Measurements from ENCODE around the gene PLSCR3. TPM values are rescaled to one million over a fixed set of nuclear protein-coding genes. Genes with fewer than 3 reads are reported as not detected.

Gene PLSCR3
- total and polyA plus RNA-seq, 5 donors from 2014 or later: 113 to 174 (median 151) TPM

DNA sequence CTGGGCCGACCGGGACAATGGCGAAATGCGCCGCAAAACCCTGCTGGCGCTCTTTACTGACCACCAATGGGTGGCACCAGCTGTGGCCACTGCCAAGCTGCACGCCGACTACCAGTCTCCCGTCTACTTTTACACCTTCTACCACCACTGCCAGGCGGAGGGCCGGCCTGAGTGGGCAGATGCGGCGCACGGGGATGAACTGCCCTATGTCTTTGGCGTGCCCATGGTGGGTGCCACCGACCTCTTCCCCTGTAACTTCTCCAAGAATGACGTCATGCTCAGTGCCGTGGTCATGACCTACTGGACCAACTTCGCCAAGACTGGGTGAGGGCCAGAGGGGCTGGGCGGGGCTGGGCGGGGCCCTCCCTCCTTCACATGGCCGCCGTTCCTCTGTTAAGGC is 21.5 kb upstream of the PLSCR3 start:
- H3K27me3 ChIP-seq (ENCODE audit: control insufficient read depth, insufficient read depth, low read length): no peaks in the 10 kb centered on the region
- H3K36me3 Mint-ChIP-seq: no peaks in the 10 kb centered on the region
- H3K27ac ChIP-seq (ENCODE audit: insufficient read depth, low read length, poor library complexity, severe bottlenecking): no peak overlapping the region
- no peaks in the 10 kb centered on the region for H3K36me3 ChIP-seq (ENCODE audit: control insufficient read depth, insufficient read depth, low read length)
- DNase-seq (no peak), ATAC-seq (ENCODE audit: low read depth in 2 of 2) (no peak)
- no peaks in the 10 kb centered on the region for H3K4me1 Mint-ChIP-seq
- no peaks in the 10 kb centered on the region for H3K4me1 ChIP-seq (ENCODE audit: control insufficient read depth, insufficient read depth, low read length, poor library complexity, severe bottlenecking)
- H3K9me3 ChIP-seq (ENCODE audit: control insufficient read depth in 2 of 2, low read length in 2 of 2): no peaks in the 10 kb centered on the region
- H3K27ac Mint-ChIP-seq: no peak overlapping the region
- H3K9me3 Mint-ChIP-seq: no peaks in the 10 kb centered on the region
- peaks cover 4% of the 10 kb centered on the region for H3K27me3 Mint-ChIP-seq
- no peak overlapping the region for H3K4me3 ChIP-seq (ENCODE audit: low read depth, low read length)
- H3K4me3 Mint-ChIP-seq: no peak overlapping the region

DNA sequence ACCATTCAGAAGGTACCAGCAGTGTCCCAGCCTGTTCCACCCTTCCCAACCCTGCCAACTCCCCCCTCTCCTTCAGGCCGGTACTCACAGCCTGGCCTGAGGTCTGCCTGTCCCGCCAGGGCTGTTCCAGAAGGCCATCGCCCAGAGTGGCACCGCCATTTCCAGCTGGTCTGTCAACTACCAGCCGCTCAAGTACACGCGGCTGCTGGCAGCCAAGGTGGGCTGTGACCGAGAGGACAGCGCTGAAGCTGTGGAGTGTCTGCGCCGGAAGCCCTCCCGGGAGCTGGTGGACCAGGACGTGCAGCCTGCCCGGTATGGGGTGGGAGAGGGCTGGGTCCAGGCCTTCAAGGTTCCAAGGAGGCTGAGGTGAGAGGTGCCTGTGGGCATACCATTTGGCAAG is 20.5 kb upstream of the PLSCR3 start:
- no peaks in the 10 kb centered on the region for H3K9me3 ChIP-seq (ENCODE audit: control insufficient read depth in 2 of 2, low read length in 2 of 2)
- H3K27ac ChIP-seq (ENCODE audit: insufficient read depth, low read length, poor library complexity, severe bottlenecking): no peak overlapping the region
- DNase-seq (no peak), ATAC-seq (ENCODE audit: low read depth in 2 of 2) (no peak)
- Mint-ChIP-seq H3K36me3 (no peaks in the 10 kb centered on the region), H3K27me3 (peaks cover 4% of the 10 kb centered on the region), H3K9me3 (no peaks in the 10 kb centered on the region), H3K4me1 (peaks cover 0 to 2% (median 0%) of the 10 kb centered on the region in 4 donors), H3K27ac (no peak overlapping the region), H3K4me3 (no peak overlapping the region)
- no peaks in the 10 kb centered on the region for H3K4me1 ChIP-seq (ENCODE audit: control insufficient read depth, insufficient read depth, low read length, poor library complexity, severe bottlenecking)
- no peaks in the 10 kb centered on the region for H3K27me3 ChIP-seq (ENCODE audit: control insufficient read depth, insufficient read depth, low read length)
- H3K36me3 ChIP-seq (ENCODE audit: control insufficient read depth, insufficient read depth, low read length): no peaks in the 10 kb centered on the region
- H3K4me3 ChIP-seq (ENCODE audit: low read depth, low read length): no peak overlapping the region

DNA sequence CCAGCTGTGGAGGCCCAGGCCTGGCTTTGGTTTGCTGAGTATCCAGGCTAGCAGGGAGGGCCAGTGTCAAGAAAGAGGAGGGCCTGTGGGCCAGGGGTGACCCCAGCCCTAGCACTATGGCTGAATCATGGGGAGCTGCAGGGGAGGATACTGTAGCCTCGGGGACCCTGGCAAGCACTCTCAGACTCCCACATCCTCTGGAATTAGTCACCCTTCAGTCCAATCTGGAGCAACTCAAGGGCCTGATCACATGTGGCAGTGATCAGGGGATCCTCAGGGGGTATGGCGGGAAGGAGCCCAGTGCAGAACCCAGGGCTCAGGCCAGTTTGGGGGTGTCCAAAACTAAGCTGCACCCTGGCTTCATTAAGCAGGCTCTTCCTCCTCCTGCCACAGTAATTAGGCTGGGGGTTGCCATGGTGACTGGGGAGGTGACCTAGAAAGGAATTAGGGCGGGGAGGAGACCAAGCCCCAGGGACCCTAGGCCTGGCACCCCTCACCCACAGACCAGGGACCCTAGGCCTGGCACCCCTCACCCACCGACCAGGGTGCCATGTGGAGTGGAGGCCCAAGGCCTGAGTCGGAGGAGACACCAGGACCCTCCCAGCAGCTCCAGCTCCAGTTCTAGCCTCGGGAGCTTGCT is 19.1 kb upstream of the PLSCR3 start:
- DNase-seq (no peak), ATAC-seq (ENCODE audit: low read depth in 2 of 2) (no peak)
- Histone ChIP-seq H3K4me3 (ENCODE audit: low read depth, low read length) (no peak overlapping the region), H3K9me3 (ENCODE audit: control insufficient read depth in 2 of 2, low read length in 2 of 2) (no peaks in the 10 kb centered on the region), H3K36me3 (ENCODE audit: control insufficient read depth, insufficient read depth, low read length) (no peaks in the 10 kb centered on the region), H3K27me3 (ENCODE audit: control insufficient read depth, insufficient read depth, low read length) (no peaks in the 10 kb centered on the region), H3K4me1 (ENCODE audit: control insufficient read depth, insufficient read depth, low read length, poor library complexity, severe bottlenecking) (peaks cover 3% of the 10 kb centered on the region), H3K27ac (ENCODE audit: insufficient read depth, low read length, poor library complexity, severe bottlenecking) (no peak overlapping the region)
- no peaks in the 10 kb centered on the region for H3K36me3 Mint-ChIP-seq
- no peaks in the 10 kb centered on the region for H3K9me3 Mint-ChIP-seq
- H3K27ac Mint-ChIP-seq: no peak overlapping the region
- H3K4me3 Mint-ChIP-seq: no peak overlapping the region
- H3K27me3 Mint-ChIP-seq: no peaks in the 10 kb centered on the region
- H3K4me1 Mint-ChIP-seq: peaks cover 0 to 11% (median 1%) of the 10 kb centered on the region in 4 donors

DNA sequence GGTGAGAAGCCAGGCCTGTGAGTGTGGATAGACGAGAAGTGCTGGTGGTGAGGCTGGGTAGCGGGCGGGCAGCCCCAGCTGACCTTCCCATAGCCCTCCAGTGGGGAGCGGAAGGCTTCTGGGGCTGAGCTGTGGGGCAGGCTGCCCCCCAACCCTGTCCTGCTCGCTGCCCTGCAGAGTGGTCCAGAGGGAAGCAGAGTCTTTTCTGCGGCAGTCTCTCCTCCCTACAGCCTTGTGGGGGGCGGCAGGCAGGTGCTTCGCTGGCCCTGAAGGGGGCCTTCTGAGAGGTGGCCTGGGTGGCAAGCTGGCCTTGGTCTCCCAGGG is 17.1 kb upstream of the PLSCR3 start:
- Mint-ChIP-seq H3K27me3 (no peaks in the 10 kb centered on the region), H3K4me3 (no peak overlapping the region), H3K4me1 (peaks cover 0 to 11% (median 3%) of the 10 kb centered on the region in 4 donors), H3K27ac (no peak overlapping the region), H3K9me3 (no peaks in the 10 kb centered on the region), H3K36me3 (no peaks in the 10 kb centered on the region)
- Histone ChIP-seq H3K36me3 (ENCODE audit: control insufficient read depth, insufficient read depth, low read length) (no peaks in the 10 kb centered on the region), H3K27ac (ENCODE audit: insufficient read depth, low read length, poor library complexity, severe bottlenecking) (no peak overlapping the region), H3K4me3 (ENCODE audit: low read depth, low read length) (no peak overlapping the region), H3K9me3 (ENCODE audit: control insufficient read depth in 2 of 2, low read length in 2 of 2) (no peaks in the 10 kb centered on the region), H3K27me3 (ENCODE audit: control insufficient read depth, insufficient read depth, low read length) (no peaks in the 10 kb centered on the region), H3K4me1 (ENCODE audit: control insufficient read depth, insufficient read depth, low read length, poor library complexity, severe bottlenecking) (peaks cover 3% of the 10 kb centered on the region)
- ATAC-seq (ENCODE audit: low read depth in 2 of 2) (no peak), DNase-seq (no peak)

DNA sequence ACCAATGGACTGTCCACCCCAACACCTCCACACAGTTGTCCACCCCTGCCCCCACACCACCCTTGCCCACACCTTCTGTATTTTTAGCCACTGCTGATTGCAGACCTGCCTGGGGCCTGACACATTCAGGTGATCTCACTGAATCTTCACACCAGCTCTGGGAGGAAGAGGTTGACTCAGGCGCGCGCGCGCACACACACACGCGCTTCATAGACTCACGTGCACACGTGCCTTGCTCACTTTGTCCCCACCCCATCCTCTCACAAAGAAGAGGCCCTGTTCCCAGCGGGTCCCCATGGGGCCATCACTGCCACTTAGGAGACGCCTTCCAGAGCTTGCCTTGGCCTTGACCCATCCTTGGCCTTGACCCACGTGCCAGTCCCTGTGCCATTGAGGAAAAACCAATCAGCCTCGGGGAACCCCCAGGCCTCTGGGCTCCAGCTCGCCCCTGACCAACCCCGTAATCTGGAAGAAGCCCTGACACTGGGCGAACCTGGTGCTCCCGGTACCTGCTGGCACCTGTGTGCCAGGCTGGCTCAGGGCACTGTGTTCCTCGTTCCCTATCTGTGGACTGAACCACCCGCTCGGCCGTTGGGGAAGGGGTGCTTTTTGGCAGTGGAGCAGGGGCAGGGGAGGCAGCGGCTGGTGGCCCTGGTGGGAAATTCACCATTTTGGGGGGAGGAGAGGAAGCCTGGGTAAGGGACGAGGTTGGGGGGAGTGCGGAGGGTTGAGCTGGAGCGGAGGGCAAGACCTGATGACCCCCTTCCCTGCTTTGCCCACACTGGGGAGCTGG is 16.5 kb upstream of the PLSCR3 start:
- Histone ChIP-seq H3K27me3 (ENCODE audit: control insufficient read depth, insufficient read depth, low read length) (no peaks in the 10 kb centered on the region), H3K9me3 (ENCODE audit: control insufficient read depth in 2 of 2, low read length in 2 of 2) (no peaks in the 10 kb centered on the region), H3K4me1 (ENCODE audit: control insufficient read depth, insufficient read depth, low read length, poor library complexity, severe bottlenecking) (peaks cover 3% of the 10 kb centered on the region), H3K36me3 (ENCODE audit: control insufficient read depth, insufficient read depth, low read length) (no peaks in the 10 kb centered on the region), H3K4me3 (ENCODE audit: low read depth, low read length) (no peak overlapping the region), H3K27ac (ENCODE audit: insufficient read depth, low read length, poor library complexity, severe bottlenecking) (no peak overlapping the region)
- peaks cover 4% of the 10 kb centered on the region for H3K27me3 Mint-ChIP-seq
- no peaks in the 10 kb centered on the region for H3K36me3 Mint-ChIP-seq
- ATAC-seq (ENCODE audit: low read depth in 2 of 2) (no peak), DNase-seq (peak in 1 of 3 donors; percentile 11)
- no peak overlapping the region for H3K4me3 Mint-ChIP-seq
- H3K9me3 Mint-ChIP-seq: no peaks in the 10 kb centered on the region
- peaks cover 0 to 12% (median 6%) of the 10 kb centered on the region in 4 donors for H3K4me1 Mint-ChIP-seq
- H3K27ac Mint-ChIP-seq: peak overlapping the region in 1 of 3 donors; percentile 74

DNA sequence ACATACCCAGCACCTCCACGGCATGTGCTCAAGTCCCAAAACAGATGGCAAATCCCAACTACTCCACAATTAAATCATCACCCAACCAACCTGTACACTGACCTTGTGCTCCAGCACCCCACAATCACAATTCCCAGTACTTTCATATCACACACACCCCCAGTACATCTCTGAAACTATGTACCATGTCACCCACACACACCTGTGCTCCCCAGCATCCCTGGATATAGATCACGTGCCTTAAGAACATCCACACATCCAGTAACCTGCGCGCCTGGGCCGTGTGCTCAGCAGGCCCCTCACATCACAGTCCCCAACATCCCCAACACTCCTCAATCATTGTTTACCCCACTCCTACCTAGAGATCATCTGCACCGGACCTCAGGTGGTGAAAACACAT is 15.4 kb upstream of the PLSCR3 start:
- no peak overlapping the region for H3K27ac ChIP-seq (ENCODE audit: insufficient read depth, low read length, poor library complexity, severe bottlenecking)
- Mint-ChIP-seq H3K4me1 (peaks cover 0 to 15% (median 8%) of the 10 kb centered on the region in 4 donors), H3K4me3 (peak overlapping the region in 1 of 4 donors; percentile 61), H3K36me3 (no peaks in the 10 kb centered on the region), H3K27me3 (peaks cover 7% of the 10 kb centered on the region), H3K27ac (no peak overlapping the region), H3K9me3 (no peaks in the 10 kb centered on the region)
- peaks cover 12% of the 10 kb centered on the region for H3K4me1 ChIP-seq (ENCODE audit: control insufficient read depth, insufficient read depth, low read length, poor library complexity, severe bottlenecking)
- H3K4me3 ChIP-seq (ENCODE audit: low read depth, low read length): no peak overlapping the region
- no peaks in the 10 kb centered on the region for H3K36me3 ChIP-seq (ENCODE audit: control insufficient read depth, insufficient read depth, low read length)
- no peak for ATAC-seq (ENCODE audit: low read depth in 2 of 2)
- no peaks in the 10 kb centered on the region for H3K27me3 ChIP-seq (ENCODE audit: control insufficient read depth, insufficient read depth, low read length)
- no peaks in the 10 kb centered on the region for H3K9me3 ChIP-seq (ENCODE audit: control insufficient read depth in 2 of 2, low read length in 2 of 2)
- no peak for DNase-seq

DNA sequence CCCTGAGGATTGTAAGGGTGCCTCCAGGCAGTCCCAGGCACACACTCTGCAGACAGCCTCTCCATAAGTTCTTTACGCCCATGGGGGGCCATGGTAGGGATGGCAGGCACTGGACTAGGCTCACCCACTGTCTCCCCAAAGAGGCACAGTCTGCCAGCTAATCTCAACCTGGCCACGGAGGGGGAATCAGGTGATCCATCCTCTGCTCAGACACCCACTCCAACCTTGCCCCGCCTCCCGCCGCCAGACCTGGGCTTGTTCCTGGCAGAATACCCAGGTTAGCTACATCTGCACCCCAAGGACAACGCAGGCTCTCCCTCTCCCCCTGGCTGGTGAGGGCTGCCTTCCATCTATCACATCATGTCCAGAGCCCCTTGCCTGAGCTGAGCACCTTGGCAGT is 14.5 kb upstream of the PLSCR3 start:
- H3K27me3 ChIP-seq (ENCODE audit: control insufficient read depth, insufficient read depth, low read length): no peaks in the 10 kb centered on the region
- Mint-ChIP-seq H3K9me3 (no peaks in the 10 kb centered on the region), H3K4me3 (peak overlapping the region in 3 of 4 donors; percentile 24 to 84 (median 61)), H3K27ac (peak overlapping the region in 2 of 3 donors; percentile 17 to 84), H3K27me3 (peaks cover 12% of the 10 kb centered on the region), H3K36me3 (no peaks in the 10 kb centered on the region), H3K4me1 (peaks cover 0 to 23% (median 11%) of the 10 kb centered on the region in 4 donors)
- H3K4me3 ChIP-seq (ENCODE audit: low read depth, low read length): no peak overlapping the region
- ATAC-seq (ENCODE audit: low read depth in 2 of 2) (no peak), DNase-seq (no peak)
- peaks cover 12% of the 10 kb centered on the region for H3K4me1 ChIP-seq (ENCODE audit: control insufficient read depth, insufficient read depth, low read length, poor library complexity, severe bottlenecking)
- no peaks in the 10 kb centered on the region for H3K36me3 ChIP-seq (ENCODE audit: control insufficient read depth, insufficient read depth, low read length)
- H3K27ac ChIP-seq (ENCODE audit: insufficient read depth, low read length, poor library complexity, severe bottlenecking): no peak overlapping the region
- no peaks in the 10 kb centered on the region for H3K9me3 ChIP-seq (ENCODE audit: control insufficient read depth in 2 of 2, low read length in 2 of 2)
